DND-41 (cell line): ENCODE results near the gene VARS1.
"Not testable (repeated sequence)": the region's sequence is repeated elsewhere in the genome, so short reads cannot be mapped to it uniquely, and the experiment has no call there.

Source experiments
- CTCF ChIP-seq: IDR thresholded peaks from 2 replicates; pipeline ENCODE4 v1.5.1; 2012; ENCODE audit warnings: borderline replicate concordance, low read length, moderate library complexity, mild to moderate bottlenecking; ENCODE audit not compliant: poor library complexity, severe bottlenecking; ENCODE audit errors: extremely low read depth
- EZH2 ChIP-seq: IDR thresholded peaks from 3 replicates; pipeline ENCODE4 v1.6.1; 2012; ENCODE audit warnings: borderline replicate concordance, low read depth, mild to moderate bottlenecking, moderate library complexity, low read length, inconsistent platforms; ENCODE audit not compliant: severe bottlenecking

GRCh38 chr6:31839779-31840126 is 44.2 kb upstream of the VARS1 start:
- TF ChIP-seq CTCF, EZH2: not testable (repeated sequence)
